ENCODE results near the gene HAT1.
"Not testable (repeated sequence)": the region's sequence is repeated elsewhere in the genome, so short reads cannot be mapped to it uniquely, and the experiment has no call there.

HAT1 gene

GRCh38 chr2:171922230-171923022 lies at the start of gene HAT1:
Gene HAT1, plus strand, starts transcription at chr2:171922461. Its CDS starts 40 bp downstream, at chr2:171922501.
- DNase-seq, result peak; percentile 98

DNA sequence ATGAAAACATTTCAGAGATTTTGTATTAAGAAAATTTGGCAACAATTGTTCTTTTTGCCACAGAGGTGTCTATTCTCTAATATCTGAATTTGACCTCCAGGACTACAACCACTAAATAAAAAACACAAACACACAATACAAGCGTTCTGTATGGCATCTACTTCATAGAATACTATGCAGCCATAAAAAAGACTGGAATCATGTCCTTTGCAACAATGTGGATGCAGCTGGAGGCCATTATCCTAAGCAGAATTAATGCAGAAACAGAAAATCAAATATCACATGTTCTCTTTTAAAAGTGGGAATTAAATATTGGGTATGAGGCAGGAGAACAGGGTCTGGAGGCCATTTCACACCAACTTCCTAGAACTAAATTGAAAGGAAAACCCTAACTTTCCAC lies 47.7 kb upstream of the HAT1 start:
- no peak for DNase-seq

- no peak for DNase-seq
These were observed 47.3 kb upstream of the HAT1 start for GRCh38 chr2:171874963-171875362.

DNA sequence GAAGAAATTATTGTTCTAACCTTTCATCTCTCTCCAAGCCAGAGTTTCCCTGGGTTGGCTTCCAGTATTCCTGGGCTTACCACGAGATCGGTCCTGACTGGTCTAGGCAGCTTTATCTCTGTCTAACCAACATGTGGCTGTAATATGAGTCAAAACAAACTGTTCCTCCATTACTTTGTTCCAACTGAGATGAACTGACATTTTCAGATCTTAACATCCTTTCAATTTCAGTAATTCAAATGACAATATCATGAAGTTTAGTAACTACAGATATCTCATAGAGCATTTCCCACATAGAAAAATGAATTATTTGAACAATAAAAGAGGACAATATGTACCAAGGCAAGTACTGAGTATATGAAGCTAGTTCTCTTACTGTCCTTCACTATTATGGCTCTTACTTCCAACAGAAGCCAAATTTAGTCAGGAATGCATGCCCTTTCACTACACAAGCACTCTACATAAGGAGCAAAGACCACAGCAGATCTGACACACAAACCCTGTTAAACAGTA lies 43.7 kb upstream of the HAT1 start:
- no peak for DNase-seq

DNA sequence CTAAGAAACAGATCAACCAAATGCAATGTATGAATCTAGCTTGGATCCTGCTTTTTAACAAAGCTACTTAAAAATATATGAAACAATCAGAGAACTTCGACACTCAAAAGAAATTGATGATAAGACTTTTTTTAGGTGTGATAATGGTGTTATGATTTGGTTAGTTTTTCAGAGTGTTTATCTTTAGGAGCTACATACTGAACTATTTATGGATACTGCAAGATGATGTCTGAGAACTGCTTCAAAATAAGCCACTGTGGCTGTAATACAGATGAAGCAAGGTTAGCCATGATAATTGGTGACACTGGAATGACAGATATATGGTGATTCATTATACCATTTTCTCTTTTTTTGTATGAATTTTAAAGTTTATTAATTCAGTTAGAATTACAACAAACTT lies 42.4 kb upstream of the HAT1 start:
- DNase-seq, result no peak

DNA sequence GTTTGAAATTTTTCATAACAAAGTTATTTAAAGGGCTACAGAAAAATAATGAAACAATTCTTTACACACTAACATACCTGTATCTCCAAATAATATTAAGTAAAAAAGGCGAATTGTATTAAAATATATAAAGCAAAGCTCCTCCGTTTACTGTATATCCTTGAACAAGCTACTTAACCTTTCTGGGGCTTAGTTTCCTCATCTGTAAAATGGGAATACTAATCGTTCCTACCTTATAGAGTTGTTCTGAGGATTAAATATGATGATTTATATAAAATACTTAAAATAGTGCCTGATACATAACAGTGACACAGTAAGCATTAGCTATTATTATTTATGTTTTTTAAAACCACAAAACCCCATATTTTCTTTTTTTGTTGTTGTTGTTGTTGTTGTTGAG lies 41.5 kb upstream of the HAT1 start:
- no peak for DNase-seq

GRCh38 chr2:171882089-171882769 lies 40.0 kb upstream of the HAT1 start:
- no peak for DNase-seq

GRCh38 chr2:171883275-171883893 lies 38.9 kb upstream of the HAT1 start:
- no peak for DNase-seq

DNA sequence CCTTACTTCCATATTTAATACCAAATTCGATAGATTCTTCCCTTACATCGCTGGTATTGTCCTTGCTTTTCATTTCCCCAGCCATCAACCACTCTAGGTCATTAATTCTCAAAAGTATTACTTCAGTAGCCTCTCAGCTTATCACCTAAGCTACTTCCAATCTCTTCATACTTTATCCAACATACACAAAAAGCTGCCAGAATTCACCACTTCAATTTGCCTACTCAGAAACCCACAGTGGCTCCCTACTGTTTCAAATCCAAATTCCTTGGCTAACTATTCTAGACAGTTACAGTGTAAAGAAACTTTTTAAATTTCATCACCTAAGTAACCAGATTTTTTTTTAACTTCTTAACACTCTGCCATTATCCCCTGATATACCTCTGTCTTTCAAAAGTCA lies 32.9 kb upstream of the HAT1 start:
- no peak for DNase-seq

DNA sequence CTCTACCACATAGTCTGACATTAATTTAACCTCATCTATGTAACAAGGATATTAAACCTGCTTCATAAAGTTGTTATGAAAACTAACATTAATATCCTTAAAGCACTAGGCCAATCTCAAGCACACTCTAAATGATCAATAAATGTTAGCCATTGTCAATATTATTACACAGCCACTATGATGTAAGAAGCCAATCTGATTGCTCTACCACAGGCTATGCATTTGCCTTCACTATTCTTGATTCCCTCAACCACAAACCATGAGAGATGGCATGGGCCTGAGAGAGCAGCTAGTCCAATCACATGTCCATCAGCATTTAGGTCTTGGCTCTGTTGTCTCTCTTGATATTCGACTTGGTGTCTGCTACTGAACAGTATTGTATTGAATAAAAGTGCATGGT lies 32.5 kb upstream of the HAT1 start:
- no peak for DNase-seq

DNA sequence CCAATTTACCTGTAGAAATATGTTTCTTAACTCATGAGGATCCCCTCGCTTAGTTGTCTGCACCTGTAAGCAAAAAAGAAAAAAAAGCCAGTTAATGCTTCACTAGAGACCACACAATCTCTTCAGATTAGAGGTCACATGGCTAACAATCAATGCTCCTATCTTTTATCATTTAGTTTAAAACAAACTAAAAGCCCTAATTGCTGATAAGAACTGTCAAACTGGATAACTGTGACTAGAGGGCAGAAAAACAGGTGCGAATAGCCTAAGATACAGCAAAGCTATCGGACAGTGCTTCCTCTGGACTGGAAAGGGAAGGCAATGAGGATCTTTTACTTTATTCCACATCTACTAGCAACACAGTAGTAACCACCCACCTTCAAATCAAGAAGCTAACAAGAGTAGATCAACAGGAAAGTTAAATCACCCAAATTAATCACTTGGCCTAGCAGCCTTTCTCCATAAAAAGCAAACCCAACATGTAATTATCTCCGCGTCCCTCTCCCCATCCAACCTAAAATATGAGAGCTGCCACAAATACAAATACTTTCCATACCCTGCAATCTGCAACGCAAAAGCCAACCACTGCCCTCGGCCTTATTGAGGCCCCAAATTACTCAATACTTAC lies 29.0 kb upstream of the HAT1 start:
- no peak for DNase-seq

- DNase-seq, result peak; percentile 91
These were observed 28.2 kb upstream of the HAT1 start, which contains the start of gene SLC25A12 for GRCh38 chr2:171893824-171894611. Gene SLC25A12, minus strand, starts transcription at chr2:171894244. Its CDS starts 30 bp downstream, at chr2:171894214.

DNA sequence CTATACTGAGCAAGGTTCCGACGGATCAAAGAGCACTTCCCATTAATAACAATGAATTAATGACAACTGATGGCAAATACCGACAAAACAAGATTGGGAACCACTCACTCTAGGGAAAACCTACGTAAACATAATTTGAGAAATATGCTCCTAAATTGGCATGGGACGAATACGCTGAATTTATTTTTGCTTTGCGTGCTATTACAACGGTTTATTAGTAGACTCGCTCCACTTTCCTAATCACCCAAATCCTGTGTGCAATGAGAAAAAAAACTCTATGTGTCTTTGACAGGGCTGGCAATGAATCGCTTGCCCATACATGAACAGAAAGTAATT lies 27.7 kb upstream of the HAT1 start:
- no peak for DNase-seq

DNA sequence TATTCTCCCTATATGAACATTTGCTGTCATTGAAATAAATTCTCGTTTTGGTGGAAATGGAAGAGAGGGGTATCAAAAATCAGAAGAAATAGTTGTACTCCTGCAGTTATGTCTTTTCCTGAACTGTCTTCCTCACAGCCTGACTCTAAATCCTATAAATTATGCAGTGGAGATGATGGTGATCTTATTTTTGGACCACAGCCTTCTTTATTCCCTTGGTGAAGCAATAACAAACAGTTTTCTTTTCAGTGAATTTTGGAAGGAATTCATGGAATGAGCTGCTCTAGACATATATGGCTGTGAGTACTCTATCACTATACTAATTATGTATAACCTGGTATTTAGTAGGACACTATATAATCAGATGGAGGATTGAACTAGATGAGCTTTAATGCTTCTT lies 26.5 kb upstream of the HAT1 start:
- DNase-seq, result no peak

DNA sequence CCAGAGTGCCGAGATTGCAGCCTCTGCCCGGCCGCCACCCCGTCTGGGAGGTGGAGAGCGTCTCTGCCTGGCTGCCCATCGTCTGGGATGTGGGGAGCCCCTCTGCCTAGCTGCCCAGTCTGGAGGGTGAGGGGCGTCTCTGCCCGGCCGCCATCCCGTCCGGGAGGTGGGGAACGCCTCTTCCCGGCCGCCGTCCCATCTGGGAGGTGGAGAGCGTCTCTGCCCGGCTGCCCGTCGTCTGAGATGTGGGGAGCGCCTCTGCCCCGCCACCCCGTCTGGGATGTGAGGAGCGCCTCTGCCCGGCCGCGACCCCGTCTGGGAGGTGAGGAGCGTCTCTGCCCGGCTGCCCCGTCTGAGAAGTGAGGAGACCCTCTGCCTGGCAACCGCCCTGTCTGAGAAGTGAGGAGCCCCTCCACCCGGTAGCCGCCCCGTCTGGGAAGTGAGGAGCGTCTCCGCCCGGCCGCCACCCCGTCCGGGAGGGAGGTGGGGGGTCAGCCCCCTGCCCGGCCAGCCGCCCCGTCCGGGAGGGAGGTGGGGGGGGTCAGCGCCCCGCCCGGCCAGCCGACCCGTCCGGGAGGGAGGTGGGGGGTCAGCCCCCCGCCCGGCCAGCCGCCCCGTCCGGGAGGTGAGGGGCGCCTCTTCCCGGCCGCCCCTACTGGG lies 22.5 kb upstream of the HAT1 start:
- DNase-seq, result not testable (repeated sequence)

DNA sequence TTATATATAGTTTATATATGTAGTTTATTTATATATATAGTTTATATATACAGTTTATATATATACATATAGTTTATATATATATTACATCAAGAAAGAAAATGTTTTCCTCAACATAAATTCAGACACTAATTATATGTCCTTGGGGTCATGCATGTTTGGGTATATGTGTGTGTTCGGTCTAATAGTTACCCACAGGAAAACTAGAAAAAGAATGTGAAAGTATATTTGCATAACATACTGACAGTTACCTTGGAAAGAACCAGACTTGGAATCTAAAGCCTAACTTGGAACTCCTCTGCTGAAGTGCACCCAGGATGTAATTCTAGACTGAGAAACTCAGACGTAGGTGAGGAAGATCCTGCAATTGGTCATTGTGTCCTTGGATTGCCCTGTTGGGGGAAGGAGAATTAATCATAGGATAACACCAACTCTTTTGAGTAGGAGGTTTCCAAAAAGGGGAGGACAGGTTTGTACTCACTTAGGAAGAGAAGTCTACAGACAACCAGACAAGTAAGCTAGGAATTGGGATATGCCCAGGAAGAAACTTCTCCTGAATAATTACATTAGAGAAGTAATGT lies 19.3 kb upstream of the HAT1 start:
- no peak for DNase-seq

- no peak for DNase-seq
These were observed 14.0 kb upstream of the HAT1 start for GRCh38 chr2:171908235-171908634.

GRCh38 chr2:171909266-171909665 lies 13.0 kb upstream of the HAT1 start:
- no peak for DNase-seq

GRCh38 chr2:171910494-171910893 lies 11.8 kb upstream of the HAT1 start:
- DNase-seq, result no peak

DNA sequence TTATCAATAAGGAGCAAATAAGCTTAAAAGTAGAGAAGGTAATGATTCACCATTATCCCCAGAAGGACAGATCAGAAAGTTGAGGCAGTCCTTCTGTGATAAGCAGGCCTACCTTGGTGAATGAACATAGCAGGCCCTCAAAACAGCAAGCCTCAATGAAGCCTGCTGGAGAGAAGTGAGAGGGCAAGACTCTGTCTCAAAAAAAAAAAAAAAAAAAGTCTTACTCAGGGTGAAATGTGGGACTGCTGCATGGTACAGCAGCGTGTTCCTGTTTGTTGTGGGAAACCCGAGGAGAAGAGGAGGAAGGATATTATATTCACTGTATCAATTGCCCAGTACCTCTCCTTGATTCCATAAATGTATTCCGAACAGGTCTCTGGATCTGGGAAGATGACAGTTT lies 8.7 kb upstream of the HAT1 start:
- no peak for DNase-seq

- DNase-seq, result no peak
These were observed 2.8 kb upstream of the HAT1 start for GRCh38 chr2:171919453-171919852.

- DNase-seq, result no peak
These were observed 361 bp upstream of the HAT1 start for GRCh38 chr2:171921970-171922229.

All from RPMI8226 (cell line).